ENCODE results near the gene CHP2. TPM values are rescaled to one million over a fixed set of nuclear protein-coding genes. Genes with fewer than 3 reads are reported as not detected.
"Not testable (repeated sequence)": the region's sequence is repeated elsewhere in the genome, so short reads cannot be mapped to it uniquely, and the experiment has no call there.

The CHP2 gene
- total RNA-seq, 5 donors from 2014 or later (not counting 1 experiment from before 2014, with no cell fraction given): not detected

DNA sequence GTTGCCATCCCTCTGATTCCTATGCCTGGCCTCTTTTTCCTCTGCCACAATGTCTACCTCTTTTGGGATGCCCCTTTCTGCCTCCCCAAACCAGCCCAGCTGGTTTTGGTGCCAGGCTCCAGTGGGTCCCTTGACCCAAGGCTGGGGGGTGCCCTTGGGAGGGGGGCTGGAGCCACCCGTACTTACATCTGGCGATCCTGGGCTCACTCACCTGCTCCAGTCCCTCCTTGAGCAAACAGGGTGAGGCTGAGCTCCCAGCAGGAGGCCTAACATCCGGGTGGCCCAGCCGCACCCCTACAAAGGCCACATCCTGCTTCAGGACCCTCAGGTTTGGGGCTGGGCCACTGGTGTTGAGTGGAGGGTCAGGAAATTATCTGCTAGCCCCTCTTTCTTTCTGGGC lies 43.0 kb upstream of the CHP2 start:
- Mint-ChIP-seq H3K36me3 (peaks cover 4% of the 10 kb centered on the region), H3K27me3 (peaks cover 48 to 62% of the 10 kb centered on the region in 2 donors), H3K27ac (no peak overlapping the region), H3K4me3 (no peak overlapping the region), H3K9me3 (peaks cover 5 to 17% (median 7%) of the 10 kb centered on the region in 3 donors), H3K4me1 (no peaks in the 10 kb centered on the region)
- CTCF ChIA-PET: no interaction called here
- Histone ChIP-seq H3K36me3 (ENCODE audit: control insufficient read depth in 2 of 2, extremely low read depth in 1 of 2, insufficient read depth in 1 of 2, low read length in 1 of 2) (no peaks in the 10 kb centered on the region), H3K9me3 (no peaks in the 10 kb centered on the region), H3K4me1 (ENCODE audit: control insufficient read depth in 1 of 2, extremely low read depth in 1 of 2, insufficient read depth in 2 of 2, low read length in 2 of 2) (no peaks in the 10 kb centered on the region), H3K4me3 (ENCODE audit: control insufficient read depth in 1 of 2, extremely low read depth in 1 of 2, low read length in 1 of 2) (no peak overlapping the region), H3K27me3 (replicated peaks in 1 of 2; ENCODE audit: control insufficient read depth in 2 of 2, extremely low read depth in 1 of 2, insufficient read depth in 2 of 2, low read length in 1 of 2) (peaks cover 11 to 56% of the 10 kb centered on the region in 2 experiments), H3K27ac (ENCODE audit: low read length) (no peak overlapping the region)
- POLR2A ChIA-PET: no interaction called here
- 71% methylated on average over 1 of the region's 4 CpGs for WGBS (ENCODE audit: insufficient coverage)
- DNase-seq (no peak), ATAC-seq (replicated peaks in 1 of 4) (no peak)

DNA sequence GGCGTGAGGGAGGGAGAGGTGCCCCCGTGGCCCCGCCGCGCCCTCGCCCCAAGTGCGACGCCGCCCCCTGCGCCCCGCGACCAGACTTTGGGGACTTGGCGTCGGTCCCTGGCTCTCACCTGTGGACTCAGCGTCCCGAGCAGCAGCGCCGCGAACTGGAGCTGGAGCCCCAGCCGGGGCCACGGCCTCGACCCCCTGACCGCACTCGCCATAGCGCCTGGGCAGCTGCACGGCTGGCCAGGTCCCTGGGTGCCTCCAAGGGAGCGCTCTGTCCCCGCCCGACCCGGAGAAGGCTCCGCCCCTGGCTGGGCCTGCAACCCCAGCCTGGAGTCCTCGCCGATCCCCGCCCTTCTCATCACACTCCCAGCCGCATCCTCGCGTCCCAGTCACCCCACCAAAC lies 41.9 kb upstream of the CHP2 start, which contains the start of gene ERN2:
TSS of gene ERN2 (minus strand) at position 247 of the 400 bp plus-strand sequence. CDS start at position 212, 35 bp downstream.
- peaks cover 10 to 53% of the 10 kb centered on the region in 2 experiments for H3K27me3 ChIP-seq (replicated peaks in 1 of 2; ENCODE audit: control insufficient read depth in 2 of 2, extremely low read depth in 1 of 2, insufficient read depth in 2 of 2, low read length in 1 of 2)
- ATAC-seq (replicated peaks in 1 of 4) (no peak), DNase-seq (no peak)
- CTCF ChIA-PET: no interaction called here
- no peaks in the 10 kb centered on the region for H3K4me1 ChIP-seq (ENCODE audit: control insufficient read depth in 1 of 2, extremely low read depth in 1 of 2, insufficient read depth in 2 of 2, low read length in 2 of 2)
- Mint-ChIP-seq H3K36me3 (peaks cover 4% of the 10 kb centered on the region), H3K27ac (no peak within 1 kb of the TSS), H3K27me3 (peaks cover 51 to 68% of the 10 kb centered on the region in 2 donors), H3K9me3 (peaks cover 5 to 17% (median 7%) of the 10 kb centered on the region in 3 donors), H3K4me3 (no peak within 1 kb of the TSS), H3K4me1 (no peaks in the 10 kb centered on the region)
- 12% methylated on average over 35 of the region's 37 CpGs for WGBS (ENCODE audit: insufficient coverage)
- H3K27ac ChIP-seq (ENCODE audit: low read length): no peak within 1 kb of the TSS
- no peak within 1 kb of the TSS for H3K4me3 ChIP-seq (ENCODE audit: control insufficient read depth in 1 of 2, extremely low read depth in 1 of 2, low read length in 1 of 2)
- POLR2A ChIA-PET: no interaction called here
- no peaks in the 10 kb centered on the region for H3K36me3 ChIP-seq (ENCODE audit: control insufficient read depth in 2 of 2, extremely low read depth in 1 of 2, insufficient read depth in 1 of 2, low read length in 1 of 2)
- no peaks in the 10 kb centered on the region for H3K9me3 ChIP-seq

DNA sequence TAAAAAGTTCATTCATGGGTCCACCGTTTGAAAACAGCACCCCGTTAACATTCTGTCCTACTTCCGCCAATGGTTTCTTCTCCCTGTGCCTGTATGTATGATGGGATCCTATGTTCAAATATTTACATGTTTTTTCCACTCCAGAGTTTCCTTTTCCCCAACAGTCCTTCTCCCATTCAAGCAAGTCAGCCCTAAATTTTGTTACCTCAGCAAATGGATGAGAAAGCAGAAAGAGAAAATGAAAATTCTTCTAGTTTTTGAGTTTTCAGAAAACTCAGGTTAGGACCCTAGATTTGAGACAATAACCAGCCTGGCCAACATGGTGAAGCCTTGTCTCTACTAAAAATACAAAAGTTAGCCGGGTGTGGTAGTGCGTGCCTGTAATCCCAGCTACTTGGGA lies 38.3 kb upstream of the CHP2 start:
- Histone ChIP-seq H3K4me1 (ENCODE audit: control insufficient read depth in 1 of 2, extremely low read depth in 1 of 2, insufficient read depth in 2 of 2, low read length in 2 of 2) (no peaks in the 10 kb centered on the region), H3K4me3 (ENCODE audit: control insufficient read depth in 1 of 2, extremely low read depth in 1 of 2, low read length in 1 of 2) (no peak overlapping the region), H3K9me3 (no peaks in the 10 kb centered on the region), H3K27ac (ENCODE audit: low read length) (no peak overlapping the region), H3K27me3 (replicated peaks in 1 of 2; ENCODE audit: control insufficient read depth in 2 of 2, extremely low read depth in 1 of 2, insufficient read depth in 2 of 2, low read length in 1 of 2) (peaks cover 7 to 41% of the 10 kb centered on the region in 2 experiments), H3K36me3 (ENCODE audit: control insufficient read depth in 2 of 2, extremely low read depth in 1 of 2, insufficient read depth in 1 of 2, low read length in 1 of 2) (no peaks in the 10 kb centered on the region)
- no peak for DNase-seq
- Mint-ChIP-seq H3K9me3 (no peaks in the 10 kb centered on the region), H3K36me3 (no peaks in the 10 kb centered on the region), H3K4me3 (no peak overlapping the region), H3K27ac (no peak overlapping the region), H3K27me3 (peaks cover 36 to 50% of the 10 kb centered on the region in 2 donors), H3K4me1 (no peaks in the 10 kb centered on the region)
- WGBS (ENCODE audit: insufficient coverage): 100% methylated on average over 1 of the region's 5 CpGs
- CTCF ChIA-PET: no interaction called here
- ATAC-seq (replicated peaks in 1 of 4): no peak
- POLR2A ChIA-PET: no interaction called here

DNA sequence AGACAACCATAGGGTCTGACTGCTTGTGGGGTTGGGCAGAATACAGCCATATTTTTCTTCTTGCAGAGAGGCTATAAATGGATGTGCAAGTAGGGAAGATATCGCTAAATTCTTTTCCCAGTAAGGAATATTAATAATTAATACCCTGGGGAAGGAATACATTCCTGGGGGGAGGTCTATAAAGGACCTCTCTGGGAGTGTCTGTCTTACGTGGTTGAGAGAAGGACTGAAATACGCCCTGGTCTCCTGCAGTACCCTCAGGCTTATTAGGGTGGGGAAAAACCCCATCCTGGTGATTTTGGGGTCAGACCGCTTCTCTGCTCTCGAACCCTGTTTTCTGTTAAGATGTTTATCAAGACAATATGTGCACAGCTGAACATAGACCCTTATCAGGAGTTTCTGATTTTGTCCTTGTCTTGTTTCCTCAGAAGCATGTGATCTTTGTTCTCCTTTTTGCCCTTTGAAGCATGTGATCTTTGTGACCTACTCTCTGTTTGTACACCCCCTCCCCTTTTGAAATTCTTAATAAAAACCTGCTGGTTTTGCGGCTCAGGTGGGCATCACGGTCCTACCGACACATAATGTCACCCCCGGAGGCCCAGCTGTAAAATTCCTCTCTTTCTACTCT lies 32.1 kb upstream of the CHP2 start:
- DNase-seq; H3K36me3 ChIP-seq (ENCODE audit: control insufficient read depth in 2 of 2, extremely low read depth in 1 of 2, insufficient read depth in 1 of 2, low read length in 1 of 2); H3K9me3 Mint-ChIP-seq; H3K4me1 Mint-ChIP-seq; POLR2A ChIA-PET; H3K27me3 ChIP-seq (replicated peaks in 1 of 2; ENCODE audit: control insufficient read depth in 2 of 2, extremely low read depth in 1 of 2, insufficient read depth in 2 of 2, low read length in 1 of 2); H3K9me3 ChIP-seq; H3K4me1 ChIP-seq (ENCODE audit: control insufficient read depth in 1 of 2, extremely low read depth in 1 of 2, insufficient read depth in 2 of 2, low read length in 2 of 2); H3K4me3 Mint-ChIP-seq; H3K27ac Mint-ChIP-seq; ATAC-seq (replicated peaks in 1 of 4); H3K4me3 ChIP-seq (ENCODE audit: control insufficient read depth in 1 of 2, extremely low read depth in 1 of 2, low read length in 1 of 2); H3K36me3 Mint-ChIP-seq; H3K27ac ChIP-seq (ENCODE audit: low read length): not testable (repeated sequence)
- peaks cover 12 to 20% of the 10 kb centered on the region in 2 donors for H3K27me3 Mint-ChIP-seq
- WGBS (ENCODE audit: insufficient coverage): 100% methylated on average over 2 of the region's 9 CpGs
- CTCF ChIA-PET: interaction anchor here in 1 of 2 donors (0.5 kb wide), 1 partner anchor 9 kb away, joined by 3 read pairs; no protein-coding TSS in a partner anchor

DNA sequence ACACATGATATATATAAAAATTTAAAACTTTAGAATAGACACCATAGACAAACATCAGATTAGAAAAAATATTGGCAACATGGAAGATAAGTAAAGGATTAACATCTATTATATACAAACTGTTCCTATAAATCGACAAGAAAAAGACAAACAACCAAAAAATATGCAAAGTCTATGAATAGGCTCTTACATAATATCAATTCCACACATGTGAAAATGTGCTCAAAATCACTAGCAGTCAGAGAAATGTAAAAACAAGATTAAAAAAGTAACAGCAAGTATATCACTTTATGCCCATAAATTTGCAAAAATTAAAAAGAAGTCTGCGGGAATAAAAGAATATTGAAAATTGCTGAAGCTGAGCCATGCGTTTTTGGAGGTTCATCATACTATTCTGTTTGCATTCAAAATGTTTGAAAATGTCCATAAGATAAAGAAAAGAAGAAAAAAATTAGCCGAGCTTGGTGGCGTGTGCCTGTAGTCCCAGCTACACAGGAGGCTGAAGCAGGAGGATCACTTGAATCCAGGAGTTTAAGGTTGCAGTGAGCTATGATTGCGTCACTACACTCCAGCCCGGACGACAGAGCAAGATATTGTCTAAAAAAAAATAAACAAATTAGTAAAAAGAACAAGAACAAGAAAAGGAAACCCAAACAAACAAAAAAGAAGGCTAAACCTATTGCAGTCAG lies 30.6 kb upstream of the CHP2 start:
- WGBS (ENCODE audit: insufficient coverage): 83% methylated on average over 2 of the region's 8 CpGs
- H3K9me3 Mint-ChIP-seq: peaks cover 0 to 10% (median 10%) of the 10 kb centered on the region in 3 donors
- H3K27ac Mint-ChIP-seq: no peak overlapping the region
- peaks cover 17 to 18% of the 10 kb centered on the region in 2 donors for H3K27me3 Mint-ChIP-seq
- Histone ChIP-seq H3K36me3 (ENCODE audit: control insufficient read depth in 2 of 2, extremely low read depth in 1 of 2, insufficient read depth in 1 of 2, low read length in 1 of 2) (no peaks in the 10 kb centered on the region), H3K9me3 (no peaks in the 10 kb centered on the region), H3K4me3 (ENCODE audit: control insufficient read depth in 1 of 2, extremely low read depth in 1 of 2, low read length in 1 of 2) (no peak overlapping the region), H3K4me1 (ENCODE audit: control insufficient read depth in 1 of 2, extremely low read depth in 1 of 2, insufficient read depth in 2 of 2, low read length in 2 of 2) (peaks cover 0 to 4% of the 10 kb centered on the region in 2 experiments), H3K27ac (ENCODE audit: low read length) (no peak overlapping the region), H3K27me3 (replicated peaks in 1 of 2; ENCODE audit: control insufficient read depth in 2 of 2, extremely low read depth in 1 of 2, insufficient read depth in 2 of 2, low read length in 1 of 2) (peaks cover 0 to 6% of the 10 kb centered on the region in 2 experiments)
- H3K36me3 Mint-ChIP-seq: peaks cover 4% of the 10 kb centered on the region
- DNase-seq: no peak
- peaks cover 3 to 6% (median 3%) of the 10 kb centered on the region in 3 donors for H3K4me1 Mint-ChIP-seq
- ATAC-seq (replicated peaks in 1 of 4): no peak
- POLR2A ChIA-PET: no interaction called here
- H3K4me3 Mint-ChIP-seq: no peak overlapping the region
- CTCF ChIA-PET: interaction anchor here in 1 of 2 donors (0.7 kb wide), 1 partner anchor 571 kb away, joined by 3 read pairs; no protein-coding TSS in a partner anchor

DNA sequence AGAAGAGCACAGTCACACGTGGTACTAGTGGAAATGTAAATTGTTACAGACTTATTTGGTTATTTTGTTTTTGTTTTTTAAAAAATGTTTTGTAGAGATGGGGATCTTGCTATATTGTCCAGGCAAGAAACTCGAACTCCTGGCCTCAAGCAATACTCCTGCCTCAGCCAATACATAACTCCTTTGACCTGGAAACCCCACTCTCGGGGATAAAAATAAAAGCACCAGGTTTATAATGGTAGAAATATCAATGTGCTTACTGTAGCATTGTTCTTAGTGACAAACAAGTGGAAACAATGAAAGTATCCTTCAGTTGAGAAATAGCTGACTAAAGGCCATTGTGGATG lies 30.1 kb upstream of the CHP2 start:
- POLR2A ChIA-PET: no interaction called here
- peaks cover 4% of the 10 kb centered on the region for H3K36me3 Mint-ChIP-seq
- Histone ChIP-seq H3K36me3 (ENCODE audit: control insufficient read depth in 2 of 2, extremely low read depth in 1 of 2, insufficient read depth in 1 of 2, low read length in 1 of 2) (no peaks in the 10 kb centered on the region), H3K27me3 (replicated peaks in 1 of 2; ENCODE audit: control insufficient read depth in 2 of 2, extremely low read depth in 1 of 2, insufficient read depth in 2 of 2, low read length in 1 of 2) (peaks cover 0 to 6% of the 10 kb centered on the region in 2 experiments), H3K4me1 (ENCODE audit: control insufficient read depth in 1 of 2, extremely low read depth in 1 of 2, insufficient read depth in 2 of 2, low read length in 2 of 2) (peaks cover 0 to 4% of the 10 kb centered on the region in 2 experiments), H3K9me3 (no peaks in the 10 kb centered on the region), H3K4me3 (ENCODE audit: control insufficient read depth in 1 of 2, extremely low read depth in 1 of 2, low read length in 1 of 2) (no peak overlapping the region), H3K27ac (ENCODE audit: low read length) (no peak overlapping the region)
- no peak overlapping the region for H3K27ac Mint-ChIP-seq
- CTCF ChIA-PET: no interaction called here
- H3K4me1 Mint-ChIP-seq: peaks cover 3 to 6% (median 3%) of the 10 kb centered on the region in 3 donors
- ATAC-seq (replicated peaks in 1 of 4) (no peak), DNase-seq (no peak)
- H3K9me3 Mint-ChIP-seq: peaks cover 0 to 10% (median 10%) of the 10 kb centered on the region in 3 donors
- no peak overlapping the region for H3K4me3 Mint-ChIP-seq
- no CpG with 5 or more reads among the region's 3 CpGs for WGBS (ENCODE audit: insufficient coverage)
- peaks cover 19 to 24% of the 10 kb centered on the region in 2 donors for H3K27me3 Mint-ChIP-seq
